Measurements from ENCODE around the gene MEAK7.

DNA sequence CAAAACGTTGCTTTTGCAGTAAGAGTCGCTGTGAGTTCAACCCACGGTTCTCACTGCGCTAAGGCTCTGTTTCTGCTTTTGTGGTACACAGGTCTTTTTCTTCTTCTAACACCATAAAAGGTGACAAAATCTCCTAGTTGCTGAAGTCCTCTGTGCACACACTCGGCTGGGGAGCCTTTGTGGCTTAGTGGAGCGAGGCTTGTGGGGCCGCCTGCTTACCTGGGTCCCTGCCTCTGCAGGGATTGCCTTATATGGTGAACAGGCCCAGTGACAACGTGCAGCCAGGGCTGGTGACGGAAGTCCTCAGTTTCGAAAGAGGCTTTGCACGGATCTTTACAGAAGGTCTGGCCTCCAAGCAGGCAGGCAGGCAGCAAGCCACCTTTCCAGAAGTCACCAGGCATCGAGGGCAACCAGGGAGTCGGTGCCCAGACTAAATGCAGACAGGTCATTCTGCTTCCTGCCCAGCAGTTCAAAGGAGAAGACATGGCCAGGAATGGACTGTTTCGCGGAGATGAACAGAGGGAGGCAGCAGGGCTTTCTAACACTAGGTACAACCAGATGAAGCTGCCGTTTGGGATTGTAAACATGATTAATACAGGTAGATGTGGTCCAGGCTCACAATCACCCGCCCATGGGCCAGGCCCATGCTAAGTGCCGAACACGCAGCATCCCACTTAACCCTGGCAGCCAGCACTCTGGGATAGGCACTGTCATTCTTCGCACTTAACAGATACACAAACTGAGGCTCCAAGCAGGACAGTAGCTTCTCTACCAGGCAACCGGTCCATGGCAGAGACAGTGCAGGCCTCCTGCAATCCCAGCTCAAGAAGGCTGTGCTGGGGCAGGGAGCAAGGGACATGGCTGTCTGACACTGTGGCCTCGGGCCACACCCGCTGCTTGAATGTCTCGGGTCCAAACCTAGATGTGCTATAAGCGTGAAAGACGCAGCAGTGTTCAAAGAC is 10.7 kb upstream of the MEAK7 start:
- no peak for TF ChIP-seq PPARA (CRISPR knock-in tag; IDR thresholded peaks at IDR 0.05; ENCODE audit: borderline replicate concordance)
- no peak for TF ChIP-seq CSDC2 (CRISPR knock-in tag; IDR thresholded peaks at IDR 0.05)
- TF ChIP-seq ARNTL (CRISPR knock-in tag; IDR thresholded peaks at IDR 0.05; ENCODE audit: borderline replicate concordance, low read depth): no peak
- no peak for TF ChIP-seq SNAI2 (CRISPR knock-in tag; IDR thresholded peaks at IDR 0.05)
- TF ChIP-seq OSR1 (CRISPR knock-in tag; IDR thresholded peaks at IDR 0.05): no peak
- TF ChIP-seq, protein P1, sequence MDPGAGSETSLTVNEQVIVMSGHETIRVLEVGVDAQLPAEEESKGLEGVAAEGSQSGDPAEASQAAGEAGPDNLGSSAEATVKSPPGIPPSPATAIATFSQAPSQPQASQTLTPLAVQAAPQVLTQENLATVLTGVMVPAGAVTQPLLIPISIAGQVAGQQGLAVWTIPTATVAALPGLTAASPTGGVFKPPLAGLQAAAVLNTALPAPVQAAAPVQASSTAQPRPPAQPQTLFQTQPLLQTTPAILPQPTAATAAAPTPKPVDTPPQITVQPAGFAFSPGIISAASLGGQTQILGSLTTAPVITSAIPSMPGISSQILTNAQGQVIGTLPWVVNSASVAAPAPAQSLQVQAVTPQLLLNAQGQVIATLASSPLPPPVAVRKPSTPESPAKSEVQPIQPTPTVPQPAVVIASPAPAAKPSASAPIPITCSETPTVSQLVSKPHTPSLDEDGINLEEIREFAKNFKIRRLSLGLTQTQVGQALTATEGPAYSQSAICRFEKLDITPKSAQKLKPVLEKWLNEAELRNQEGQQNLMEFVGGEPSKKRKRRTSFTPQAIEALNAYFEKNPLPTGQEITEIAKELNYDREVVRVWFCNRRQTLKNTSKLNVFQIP (CRISPR knock-in tag; IDR thresholded peaks at IDR 0.05; ENCODE audit: borderline replicate concordance, low read depth): no peak
- no peak for TF ChIP-seq ZFP30 (CRISPR knock-in tag; IDR thresholded peaks at IDR 0.05)
- TF ChIP-seq, protein P2, sequence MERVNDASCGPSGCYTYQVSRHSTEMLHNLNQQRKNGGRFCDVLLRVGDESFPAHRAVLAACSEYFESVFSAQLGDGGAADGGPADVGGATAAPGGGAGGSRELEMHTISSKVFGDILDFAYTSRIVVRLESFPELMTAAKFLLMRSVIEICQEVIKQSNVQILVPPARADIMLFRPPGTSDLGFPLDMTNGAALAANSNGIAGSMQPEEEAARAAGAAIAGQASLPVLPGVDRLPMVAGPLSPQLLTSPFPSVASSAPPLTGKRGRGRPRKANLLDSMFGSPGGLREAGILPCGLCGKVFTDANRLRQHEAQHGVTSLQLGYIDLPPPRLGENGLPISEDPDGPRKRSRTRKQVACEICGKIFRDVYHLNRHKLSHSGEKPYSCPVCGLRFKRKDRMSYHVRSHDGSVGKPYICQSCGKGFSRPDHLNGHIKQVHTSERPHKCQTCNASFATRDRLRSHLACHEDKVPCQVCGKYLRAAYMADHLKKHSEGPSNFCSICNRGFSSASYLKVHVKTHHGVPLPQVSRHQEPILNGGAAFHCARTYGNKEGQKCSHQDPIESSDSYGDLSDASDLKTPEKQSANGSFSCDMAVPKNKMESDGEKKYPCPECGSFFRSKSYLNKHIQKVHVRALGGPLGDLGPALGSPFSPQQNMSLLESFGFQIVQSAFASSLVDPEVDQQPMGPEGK (CRISPR knock-in tag; IDR thresholded peaks at IDR 0.05; ENCODE audit: borderline replicate concordance): no peak

All from SK-N-SH treated with all-trans-retinoic acid at 6 μM for 48 hours (cell line).